Ramos (cell line): ENCODE results near the gene C8G.

Source experiments
- in situ Hi-C: fragments of 300-500 bp; cut with MboI; formaldehyde crosslinking; loops from one replicate; pipeline ENCODE4 v1.14.3; 2022; ENCODE audit warnings: low sequenced_read_pairs; ENCODE audit not compliant: unreplicated experiment

The C8G gene

DNA sequence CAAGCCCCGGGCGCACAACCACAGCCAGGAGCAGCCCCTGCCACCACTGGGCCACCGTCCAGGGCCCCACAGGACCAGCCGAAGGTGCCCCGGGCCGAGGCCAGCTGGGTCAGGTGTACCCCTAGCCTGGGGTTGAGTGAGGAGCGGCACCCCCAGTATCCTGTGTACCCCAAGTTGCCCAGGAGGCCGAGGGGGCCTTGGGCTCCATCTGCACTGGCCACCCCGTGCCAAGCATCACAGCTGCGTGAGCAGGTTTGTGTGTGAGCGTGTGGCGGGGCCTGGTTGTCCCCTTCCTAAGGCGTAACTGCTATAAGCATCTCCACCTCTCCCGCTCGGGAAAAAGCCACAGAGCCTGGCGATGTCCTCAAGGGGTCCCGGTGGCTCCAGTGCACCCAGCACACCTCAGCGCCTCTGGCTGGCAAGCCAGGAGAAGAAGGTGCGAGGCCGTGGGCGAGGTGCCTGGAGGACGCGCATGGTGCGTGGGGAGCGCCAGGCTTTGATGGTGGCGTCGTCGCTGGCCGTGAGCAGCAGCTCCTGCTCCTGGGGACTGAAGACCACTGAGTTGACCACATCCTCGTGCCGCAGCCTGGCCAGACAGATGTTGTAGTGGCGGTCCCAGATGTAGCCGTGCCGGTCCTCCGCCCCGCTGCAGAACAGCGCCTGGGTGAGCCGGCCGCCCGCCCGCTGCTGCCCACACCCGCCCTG is 4.4 kb upstream of the C8G start:
- in situ Hi-C loops: no loop called here

DNA sequence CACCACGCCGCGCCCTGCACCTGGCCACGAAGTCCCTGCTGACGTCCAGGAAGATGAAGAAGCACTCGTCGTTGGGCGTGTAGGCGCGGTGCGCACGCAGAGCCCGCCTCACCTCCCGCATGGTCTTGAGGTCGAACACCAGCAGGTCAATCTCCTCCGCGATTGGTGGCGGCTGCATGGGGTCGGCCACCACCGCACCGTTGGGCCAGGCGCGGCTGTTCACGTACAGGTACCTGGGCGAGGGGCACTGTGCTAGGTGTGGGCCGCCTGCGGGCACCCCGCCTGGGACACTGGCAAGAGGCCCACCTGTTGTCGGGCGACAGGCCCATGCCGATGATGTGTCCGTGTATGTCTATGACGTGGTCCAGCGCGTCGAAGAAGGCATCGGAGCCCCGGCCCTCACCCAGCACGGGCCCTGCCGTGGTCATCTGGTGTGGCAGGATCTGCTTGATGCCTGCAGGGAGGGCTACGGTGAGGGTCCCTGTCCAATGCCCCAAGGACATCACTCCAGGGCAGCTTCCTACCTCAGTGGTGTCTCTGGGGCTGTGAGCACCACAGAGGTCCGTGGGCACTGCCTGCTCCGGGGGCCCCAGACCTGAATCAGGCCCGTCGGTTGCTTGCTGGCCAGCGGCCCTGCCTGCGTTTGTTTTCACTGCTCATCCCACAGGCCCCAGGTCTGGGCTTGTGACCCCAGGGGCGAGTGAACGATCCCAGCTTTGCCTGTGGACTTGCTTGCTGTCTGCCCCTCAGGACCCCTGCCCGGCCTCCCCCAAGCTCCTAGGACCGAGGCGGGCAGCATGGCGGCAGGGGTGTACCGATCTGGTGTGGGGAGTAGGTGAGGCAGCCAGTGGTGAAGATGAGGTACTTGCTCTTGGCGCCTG is 3.6 kb upstream of the C8G start:
- in situ Hi-C loops: no loop called here

DNA sequence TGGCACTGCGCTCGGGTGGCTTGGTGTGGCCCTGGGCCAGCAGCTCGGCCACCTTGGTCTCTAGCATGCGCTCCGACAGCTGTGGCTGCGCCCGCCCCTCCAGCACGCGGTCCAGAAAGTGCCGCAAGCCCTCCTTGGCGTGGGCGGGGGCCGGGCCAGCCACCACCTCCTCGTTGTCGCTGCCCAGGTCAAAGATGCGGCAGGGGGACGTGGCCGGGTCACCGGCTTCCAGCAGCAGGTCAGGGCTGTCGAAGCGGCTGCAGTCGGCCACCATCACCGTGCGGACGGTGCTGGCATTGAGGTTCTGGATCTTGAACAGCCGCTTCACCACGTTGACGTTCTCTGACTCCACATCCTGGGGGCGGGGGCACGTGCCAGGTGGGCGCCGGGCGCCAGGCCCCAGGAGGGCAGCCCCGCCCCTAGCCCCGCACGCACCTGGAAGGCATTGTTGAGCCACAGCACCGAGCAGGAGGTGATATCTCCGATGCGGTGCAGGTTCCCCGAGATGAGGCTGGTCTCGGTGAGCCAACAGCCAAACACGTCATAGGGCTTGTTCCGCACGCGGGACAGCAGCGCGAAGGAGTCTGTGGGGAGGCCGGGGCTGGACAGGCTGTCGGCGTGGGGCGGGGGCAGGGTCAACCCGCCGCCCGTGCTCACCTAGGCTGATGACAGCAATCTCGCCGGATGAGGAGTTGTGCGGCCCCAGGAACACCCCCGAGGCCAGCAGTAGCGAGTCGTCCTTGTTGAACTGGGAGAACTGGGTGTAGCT is 2.7 kb upstream of the C8G start:
- in situ Hi-C loops: no loop called here

DNA sequence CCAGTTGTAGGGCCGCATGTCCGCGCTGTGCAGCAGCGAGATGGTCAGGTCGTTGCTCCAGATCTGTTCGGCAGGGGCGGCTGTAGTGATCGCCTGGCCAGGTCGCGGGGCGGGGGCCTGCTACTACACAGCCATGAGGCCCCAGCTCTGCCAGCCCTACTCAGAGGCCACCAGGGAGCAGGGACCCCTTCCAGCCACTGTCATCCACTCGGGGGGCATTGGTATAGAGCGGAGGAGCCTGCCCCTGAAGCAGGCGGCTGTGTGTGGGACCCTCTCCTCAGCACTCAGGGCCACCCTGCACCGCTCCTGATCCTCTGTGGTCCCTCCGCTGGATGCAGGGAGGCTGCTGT is 2.2 kb upstream of the C8G start:
- in situ Hi-C loops: no loop called here

DNA sequence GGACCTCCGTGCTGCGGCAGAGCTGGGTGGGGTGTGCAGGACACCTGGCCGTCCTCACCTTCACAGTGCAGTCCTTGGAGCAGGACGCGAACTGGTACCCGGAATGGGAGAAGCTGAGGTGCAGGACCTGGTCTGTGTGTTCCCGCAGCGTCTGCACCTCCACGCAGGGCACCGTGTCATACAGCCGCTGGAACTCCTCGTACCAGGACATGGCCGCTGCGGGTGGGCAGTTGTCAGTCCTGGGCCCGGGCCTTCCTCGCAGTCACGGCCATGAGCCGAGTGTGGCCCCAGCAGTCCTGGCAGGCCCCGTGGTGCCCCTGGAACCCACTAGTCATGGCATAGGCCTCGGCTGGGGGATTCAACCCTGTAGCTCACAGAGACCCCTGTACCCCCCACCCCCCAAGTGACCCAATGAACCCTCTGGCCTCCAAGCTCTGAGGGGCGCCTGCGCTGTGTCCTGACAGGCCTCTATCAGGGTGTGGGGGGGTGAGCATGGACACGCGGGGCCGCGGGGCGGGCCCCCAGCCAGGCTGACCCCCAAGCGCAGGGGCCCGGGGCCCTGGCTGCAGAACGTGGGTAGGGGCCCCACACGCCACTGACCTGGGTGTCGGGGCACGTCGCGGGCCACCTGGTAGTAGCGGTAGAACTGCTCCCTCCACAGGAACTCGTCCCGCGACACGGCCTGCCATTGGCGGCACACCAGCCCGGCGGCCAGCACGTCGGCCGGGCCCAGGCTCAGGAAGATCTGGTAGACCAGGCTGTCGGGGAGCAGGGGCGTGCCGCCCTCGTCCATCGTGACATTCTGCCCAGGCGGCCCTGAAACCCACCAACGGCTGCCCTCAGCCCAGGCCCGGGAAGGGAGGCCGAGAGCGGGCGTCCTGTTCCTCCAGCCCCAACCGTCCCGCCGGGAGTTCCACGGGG is 1.5 kb upstream of the C8G start:
- in situ Hi-C loops: no loop called here

DNA sequence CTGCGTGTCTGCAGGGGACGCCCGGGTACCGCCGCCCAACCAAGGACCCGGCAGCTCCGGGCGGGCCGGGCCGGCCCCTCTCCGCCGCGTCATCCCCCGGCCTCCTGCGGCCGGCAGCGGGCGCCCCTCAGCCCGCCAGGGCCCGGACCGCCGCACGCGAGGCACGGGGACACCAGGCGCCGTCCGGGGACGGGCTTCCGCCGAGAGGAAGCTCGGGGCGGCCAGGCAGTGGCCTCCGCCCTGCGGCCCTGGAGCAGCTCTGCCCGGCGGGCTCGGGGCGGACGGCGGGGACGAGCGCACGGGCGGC is 878 bp upstream of the C8G start:
- in situ Hi-C loops: no loop called here

DNA sequence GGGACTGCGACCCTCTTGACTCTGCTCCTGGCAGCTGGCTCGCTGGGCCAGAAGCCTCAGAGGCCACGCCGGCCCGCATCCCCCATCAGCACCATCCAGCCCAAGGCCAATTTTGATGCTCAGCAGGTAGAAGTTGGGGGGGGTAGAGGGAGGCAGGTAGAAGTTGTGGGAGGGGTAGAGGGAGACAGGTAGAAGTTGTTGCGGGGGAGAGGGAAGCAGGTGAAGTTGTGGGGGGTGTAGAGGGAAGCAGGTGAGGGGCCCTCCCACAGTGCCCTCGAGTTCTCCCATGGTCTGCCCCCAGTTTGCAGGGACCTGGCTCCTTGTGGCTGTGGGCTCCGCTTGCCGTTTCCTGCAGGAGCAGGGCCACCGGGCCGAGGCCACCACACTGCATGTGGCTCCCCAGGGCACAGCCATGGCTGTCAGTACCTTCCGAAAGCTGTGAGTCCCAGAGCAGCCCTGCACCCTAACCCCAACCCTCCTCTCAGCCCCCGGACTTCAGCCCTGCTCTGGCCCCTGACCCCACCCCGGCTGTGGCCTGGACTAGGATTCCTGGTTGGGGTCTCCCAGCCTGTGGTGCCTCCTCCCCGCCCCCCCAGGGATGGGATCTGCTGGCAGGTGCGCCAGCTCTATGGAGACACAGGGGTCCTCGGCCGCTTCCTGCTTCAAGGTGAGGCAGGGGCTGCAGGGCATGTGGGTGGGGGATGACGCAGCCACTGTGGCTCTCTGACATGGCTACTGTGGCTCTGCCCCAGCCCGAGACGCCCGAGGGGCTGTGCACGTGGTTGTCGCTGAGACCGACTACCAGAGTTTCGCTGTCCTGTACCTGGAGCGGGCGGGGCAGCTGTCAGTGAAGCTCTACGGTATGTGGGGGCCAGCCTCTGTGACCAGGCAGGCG is 537 bp downstream of the C8G start:
- in situ Hi-C loops: no loop called here

DNA sequence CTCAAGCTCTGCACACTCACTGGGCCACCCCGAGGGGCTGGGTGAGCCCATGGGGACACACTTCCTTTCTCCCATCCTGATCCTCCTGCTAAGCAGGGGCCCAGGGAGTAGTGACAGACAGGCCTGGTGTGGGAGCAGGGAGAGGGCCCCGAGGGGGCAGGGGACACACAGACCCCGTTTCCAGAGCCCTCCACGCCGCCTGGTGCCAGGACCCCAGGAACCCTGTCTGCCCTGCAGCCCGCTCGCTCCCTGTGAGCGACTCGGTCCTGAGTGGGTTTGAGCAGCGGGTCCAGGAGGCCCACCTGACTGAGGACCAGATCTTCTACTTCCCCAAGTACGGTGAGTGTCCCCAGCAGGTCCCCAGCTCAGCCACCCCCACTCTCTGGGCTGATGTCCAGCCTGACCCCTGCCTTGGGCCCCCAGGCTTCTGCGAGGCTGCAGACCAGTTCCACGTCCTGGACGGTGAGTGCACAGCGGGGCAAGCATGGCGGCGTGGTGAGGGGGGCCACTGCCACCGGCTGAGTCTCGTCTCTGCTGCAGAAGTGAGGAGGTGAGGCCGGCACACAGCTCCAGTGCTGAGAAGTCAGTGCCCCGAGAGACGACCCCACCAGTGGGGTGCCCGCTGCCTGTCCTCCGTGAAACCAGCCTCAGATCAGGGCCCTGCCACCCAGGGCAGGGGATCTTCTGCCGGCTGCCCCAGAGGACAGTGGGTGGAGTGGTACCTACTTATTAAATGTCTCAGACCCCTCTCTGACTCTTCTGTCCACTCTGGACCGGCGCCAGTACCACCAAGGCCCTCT is 1.4 kb downstream of the C8G start:
- in situ Hi-C loops: no loop called here

DNA sequence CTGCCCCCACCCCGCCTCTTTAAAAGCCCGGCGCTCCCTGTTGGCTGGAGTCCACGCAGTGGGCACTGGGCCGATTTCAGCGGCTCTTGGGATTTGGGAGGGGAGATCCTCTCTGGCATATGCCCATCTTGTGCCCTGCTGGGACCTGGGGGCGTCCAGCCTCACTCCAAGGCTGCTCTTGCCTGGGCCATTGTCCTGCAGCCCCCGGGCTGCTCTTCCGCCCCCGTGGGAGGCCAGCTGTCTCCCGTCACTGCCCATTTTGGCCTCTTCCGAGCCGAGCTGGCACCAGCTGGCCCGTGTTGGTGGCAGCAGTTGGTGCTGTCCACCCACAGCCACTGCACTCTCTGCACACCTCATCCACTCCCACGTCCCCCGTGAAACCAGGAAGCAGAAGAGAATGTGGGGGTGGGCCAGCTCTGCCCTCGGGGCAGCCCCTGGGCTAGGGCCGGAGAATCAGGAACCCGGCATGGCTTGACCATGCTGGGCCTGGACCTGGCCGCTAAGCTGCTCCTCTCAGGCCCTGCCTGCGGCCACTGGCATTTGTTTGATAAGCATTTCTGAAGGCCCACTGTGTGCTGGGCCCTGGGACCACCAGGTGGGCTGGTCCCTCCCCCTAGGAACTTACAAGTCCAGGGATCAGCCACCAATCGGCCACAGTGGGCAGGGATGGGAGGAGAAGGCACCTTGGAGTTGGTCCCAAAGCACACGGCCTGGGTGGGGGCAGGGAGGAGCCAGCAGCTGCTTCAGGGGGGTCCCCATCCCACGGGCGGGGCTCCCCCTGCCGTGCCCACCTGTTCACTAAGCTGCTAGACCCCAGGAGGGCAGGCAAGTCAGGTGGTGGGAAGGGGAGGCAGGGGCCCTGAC is 2.2 kb downstream of the C8G start:
- in situ Hi-C loops: no loop called here

DNA sequence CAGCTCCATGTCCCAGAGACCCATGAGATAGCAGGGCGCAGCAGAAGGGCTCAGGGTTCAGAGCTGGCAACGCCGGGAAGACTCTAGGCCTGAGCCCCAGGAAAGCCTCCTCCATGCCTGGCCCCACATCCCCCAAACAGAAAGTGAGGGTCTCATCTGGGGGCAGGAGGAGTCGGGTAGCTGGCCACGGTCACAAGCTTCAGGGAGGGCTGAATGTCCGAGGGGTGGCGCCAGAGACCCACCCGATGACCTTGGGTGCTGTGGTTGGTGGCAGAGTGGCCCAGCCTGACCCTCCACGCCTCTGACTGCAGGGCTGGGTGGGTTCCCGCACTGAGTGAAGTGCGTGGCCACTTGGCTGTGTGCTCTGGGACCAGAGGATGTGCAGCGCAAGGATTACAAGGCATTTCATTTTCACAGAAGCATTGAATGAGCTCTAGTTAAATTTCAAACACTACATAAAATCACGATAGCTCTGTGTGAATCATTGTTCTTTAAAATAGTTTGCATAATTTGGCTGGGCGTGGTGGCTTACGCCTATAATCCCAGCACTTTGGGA is 3.0 kb downstream of the C8G start:
- in situ Hi-C loops: no loop called here

DNA sequence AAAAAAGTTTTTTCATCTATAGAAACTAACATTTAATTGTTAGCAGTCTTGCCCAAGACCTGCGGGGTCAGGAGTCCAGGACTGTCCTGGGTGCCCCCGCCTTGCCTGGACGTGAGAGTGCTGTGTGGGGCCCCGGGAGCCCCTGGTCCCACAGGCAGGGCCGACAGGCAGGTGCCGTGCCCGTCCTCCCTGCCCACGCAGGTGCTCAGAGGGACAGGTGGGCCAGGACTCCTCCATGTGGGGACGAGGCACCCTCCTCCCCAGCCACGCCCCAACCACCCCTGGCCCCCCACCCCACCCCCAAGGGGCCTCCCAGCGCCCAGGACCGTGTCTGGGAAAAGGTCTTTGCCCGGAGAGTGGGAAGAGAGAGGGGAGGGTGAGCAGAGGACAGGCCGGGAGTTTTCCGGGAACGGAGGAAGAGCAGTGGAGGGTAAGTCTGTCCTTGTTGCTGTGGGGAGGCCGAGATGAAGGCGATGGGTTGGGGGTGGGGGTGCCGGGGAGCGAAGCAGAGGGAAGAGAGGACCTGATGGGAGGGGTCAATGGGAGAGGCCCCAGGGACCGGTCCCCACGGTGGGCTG is 4.3 kb downstream of the C8G start:
- in situ Hi-C loops: no loop called here

DNA sequence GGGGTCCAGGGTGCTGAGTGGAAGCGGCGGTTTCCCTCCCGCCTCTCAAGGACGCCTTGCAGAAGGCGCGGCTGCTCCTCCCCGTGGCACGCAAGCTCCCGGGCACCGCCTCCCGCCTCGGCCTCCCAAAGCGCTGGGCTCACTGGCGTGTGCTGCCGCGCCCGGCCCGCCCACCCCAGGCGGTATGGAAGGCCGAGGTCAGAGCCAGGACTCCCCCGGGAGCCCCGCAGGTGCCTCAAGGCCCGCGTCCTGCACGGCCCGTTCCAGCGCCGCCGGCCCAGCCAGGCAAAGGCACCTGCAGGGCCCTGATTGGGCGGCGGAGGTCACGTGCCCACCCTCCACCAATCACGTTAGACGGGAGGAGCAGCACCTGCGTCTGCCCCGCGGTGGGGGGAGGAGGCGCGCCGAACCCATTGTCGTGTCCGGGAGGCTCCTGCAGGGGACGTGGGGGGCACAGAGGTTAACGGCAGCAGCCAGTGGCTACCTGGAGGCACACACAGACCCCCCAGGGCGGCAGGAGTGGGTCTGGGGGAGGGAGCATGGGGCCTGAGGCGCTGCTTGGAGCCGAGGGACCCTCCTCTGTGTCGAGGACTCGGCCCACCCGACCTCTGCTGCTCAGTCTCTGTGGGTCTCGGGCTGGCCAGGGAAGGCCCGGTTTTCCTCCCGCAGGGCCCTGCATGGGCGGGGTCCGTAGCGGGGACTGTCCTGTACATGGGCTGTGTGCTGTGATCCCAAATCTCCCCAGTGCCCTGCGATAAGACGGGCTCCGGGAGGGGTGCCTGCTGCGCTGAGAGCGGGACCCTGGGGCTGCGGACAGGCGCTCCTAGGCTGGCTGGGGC is 5.0 kb downstream of the C8G start:
- in situ Hi-C loops: loop anchor here (5.0 kb wide), 1 partner anchor 77 kb away; the partner anchor contains the start of gene ABCA2

DNA sequence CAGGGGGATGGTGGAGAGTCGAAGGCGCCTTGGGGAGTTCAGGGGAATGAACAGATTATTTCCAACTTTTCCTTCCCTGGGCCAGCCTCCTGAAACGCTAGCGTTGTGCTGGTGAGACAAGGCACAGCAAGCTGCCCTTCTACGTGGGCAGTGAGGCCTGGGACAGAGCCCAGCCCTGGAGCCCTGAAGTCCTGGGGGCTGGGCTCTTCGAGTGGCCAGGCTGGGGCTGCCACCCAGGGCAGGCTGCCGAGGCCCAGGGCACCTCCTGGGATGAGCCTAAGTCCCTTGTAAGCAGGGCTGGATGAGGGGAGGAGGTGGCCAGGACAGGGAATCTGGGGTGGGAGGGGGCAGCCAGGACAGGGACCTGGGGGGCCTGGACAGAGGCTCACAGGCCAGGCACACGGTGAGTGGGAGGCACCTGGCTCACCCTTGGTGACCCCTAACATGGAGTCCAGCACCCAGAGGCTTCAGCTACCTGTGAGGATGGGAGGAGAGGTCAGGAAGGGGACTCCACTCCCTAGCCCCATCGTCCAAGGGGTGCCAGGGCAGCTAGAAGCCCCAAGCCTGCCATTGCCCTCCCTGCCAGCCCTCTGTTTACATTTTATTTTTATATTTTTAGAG is 5.7 kb downstream of the C8G start:
- in situ Hi-C loops: loop anchor here (5.0 kb wide), 1 partner anchor 77 kb away; the partner anchor contains the start of gene ABCA2

DNA sequence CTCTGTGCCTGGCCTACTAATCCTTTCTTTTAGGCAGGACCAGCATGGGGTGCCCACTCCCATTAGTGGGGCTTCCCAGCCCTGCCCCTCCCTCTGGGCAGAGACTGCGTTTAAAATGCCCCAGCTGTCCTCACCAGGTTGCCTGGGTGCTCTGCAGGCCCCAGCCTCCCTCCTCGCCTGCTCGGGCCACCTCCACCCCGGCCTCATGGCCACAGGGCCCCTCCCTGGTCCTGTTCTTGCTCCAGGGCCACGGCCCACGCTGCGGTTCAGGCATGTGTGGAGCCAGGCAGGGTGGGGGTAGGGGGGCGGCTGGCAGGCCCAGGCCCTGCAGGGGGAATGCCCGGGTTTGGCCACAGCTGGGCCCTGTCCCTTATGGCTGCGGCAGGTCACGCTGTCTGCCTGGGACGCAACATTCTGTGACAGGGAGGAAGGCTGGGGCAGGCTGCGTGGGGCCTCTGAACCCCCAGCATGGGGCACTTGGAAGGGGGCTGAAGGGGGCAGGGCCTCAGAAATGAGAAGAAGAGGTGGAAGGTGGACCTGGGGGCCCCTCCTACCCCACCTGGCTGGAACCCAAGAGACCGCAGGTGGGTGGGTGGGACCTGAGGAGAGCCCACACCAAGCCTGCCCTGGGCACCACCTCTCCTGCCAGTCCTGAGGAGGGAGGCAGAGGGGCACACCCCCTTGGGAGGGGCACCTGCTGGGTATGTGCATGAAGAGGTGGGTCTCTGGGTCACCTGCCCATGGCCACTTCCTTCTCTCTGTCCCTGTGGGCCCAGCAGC is 6.7 kb downstream of the C8G start, which contains the start of gene LCN12:
LCN12 (plus strand) TSS at position 733 of the 780 bp plus-strand sequence. CDS start 55 bp downstream, outside the sequence.
- in situ Hi-C loops: loop anchor here (5.0 kb wide), 1 partner anchor 76 kb away; the partner anchor contains the start of gene ABCA2
